ENCODE results near the gene DTX3L. TPM values are rescaled to one million over a fixed set of nuclear protein-coding genes. Genes with fewer than 3 reads are reported as not detected.

DTX3L gene
- total and polyA plus RNA-seq, 2 of the 8 experiments (the other 6 are each of a cell fraction or from before 2014, with no cell fraction given): 1.7 to 11.3 TPM

DNA sequence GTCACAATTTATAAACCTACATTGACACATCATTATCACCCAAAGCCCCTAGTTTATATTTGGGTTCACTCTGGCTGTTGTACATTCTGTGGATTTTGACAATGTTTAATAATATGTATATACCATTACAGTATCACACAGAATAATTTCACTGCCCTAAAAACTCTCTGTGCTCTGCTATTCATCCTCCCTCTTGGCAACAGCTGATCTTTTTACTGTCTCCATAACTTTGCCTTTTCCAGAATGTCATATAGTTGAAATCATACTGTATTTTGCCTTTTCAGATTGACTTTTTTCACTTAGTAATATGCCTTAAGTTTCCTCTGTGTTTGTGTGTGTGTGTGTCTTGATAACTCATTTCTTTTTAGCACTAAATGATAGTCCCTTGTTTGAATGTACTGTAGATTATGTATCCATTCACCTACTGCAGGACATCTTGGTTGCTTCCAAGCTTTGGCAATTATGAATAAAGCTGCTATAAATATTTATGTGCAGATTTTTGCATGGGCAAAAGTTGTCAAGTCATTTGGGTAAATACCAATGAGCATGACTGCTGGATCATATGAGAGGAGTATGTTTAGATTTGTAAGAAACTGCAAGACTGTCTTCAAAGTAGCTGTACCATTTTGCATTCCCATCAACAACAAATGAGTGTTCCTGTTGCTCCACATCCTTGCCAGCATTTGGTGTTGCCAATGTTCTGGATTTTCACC is 22.8 kb downstream of the DTX3L start (continued):
- TF ChIP-seq HDAC2 (IDR thresholded peaks at IDR 0.05; ENCODE audit: borderline replicate concordance in 1 of 2, low read depth in 2 of 2, low read length in 2 of 2) (no peak), BACH1 (IDR thresholded peaks at IDR 0.05; ENCODE audit: low read length) (no peak), SIN3A (conservative IDR thresholded peaks at IDR 0.05 in 1 of 2, IDR thresholded peaks at IDR 0.05 in 1 of 2; ENCODE audit: low read depth in 1 of 2, low read length in 2 of 2) (no peak)
